D721Med (cell line): ENCODE measurements around the gene EIF2B5.
"Not testable (repeated sequence)": the region's sequence is repeated elsewhere in the genome, so short reads cannot be mapped to it uniquely, and the experiment has no call there.

Experiments used
- DNase-seq: peaks from one replicate; pipeline ENCODE4 v3.0.0; 2011; ENCODE audit warnings: low spot score; ENCODE audit not compliant: insufficient read length
- FAIRE-seq: peaks from 2 replicates; lab custom pipeline; 2011; peaks lifted over from hg19 to GRCh38; lab: Jason Lieb, UNC
- CTCF ChIP-seq: IDR thresholded peaks from 2 replicates; pipeline ENCODE4 v1.5.1; 2012; ENCODE audit warnings: mild to moderate bottlenecking, control low read depth; ENCODE audit not compliant: insufficient read depth; ENCODE audit errors: missing control alignments

The EIF2B5 gene

GRCh38 chr3:184110316-184110725 is 24.8 kb upstream of the EIF2B5 start:
- FAIRE-seq (no peak), DNase-seq (no peak)
- TF ChIP-seq CTCF, result no peak

GRCh38 chr3:184116017-184116416 is 19.1 kb upstream of the EIF2B5 start:
- DNase-seq (no peak), FAIRE-seq (no peak)
- TF ChIP-seq CTCF, result no peak

DNA sequence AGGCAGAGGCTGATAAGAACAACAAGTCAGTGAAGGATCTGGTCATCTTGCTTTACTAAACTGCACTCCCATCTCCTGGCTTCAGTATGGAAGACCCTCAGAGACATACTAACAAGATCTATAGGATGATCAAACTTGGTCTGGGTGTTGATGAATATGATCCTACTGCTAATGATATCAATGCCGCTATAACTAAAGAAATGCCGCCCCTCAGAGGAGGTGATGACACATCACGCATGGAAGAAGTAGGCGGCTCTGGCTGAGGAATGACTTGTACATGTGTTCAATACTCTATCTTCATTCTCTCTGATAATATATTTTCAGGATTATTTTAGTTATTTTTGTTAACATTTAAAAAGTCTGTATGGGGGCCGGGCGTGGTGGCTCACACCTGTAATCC is 17.5 kb upstream of the EIF2B5 start:
- FAIRE-seq (no peak), DNase-seq (no peak)
- TF ChIP-seq CTCF, result peak; percentile 52

- DNase-seq, FAIRE-seq: not testable (repeated sequence)
These were observed 14.1 kb upstream of the EIF2B5 start for GRCh38 chr3:184121031-184121430.

DNA sequence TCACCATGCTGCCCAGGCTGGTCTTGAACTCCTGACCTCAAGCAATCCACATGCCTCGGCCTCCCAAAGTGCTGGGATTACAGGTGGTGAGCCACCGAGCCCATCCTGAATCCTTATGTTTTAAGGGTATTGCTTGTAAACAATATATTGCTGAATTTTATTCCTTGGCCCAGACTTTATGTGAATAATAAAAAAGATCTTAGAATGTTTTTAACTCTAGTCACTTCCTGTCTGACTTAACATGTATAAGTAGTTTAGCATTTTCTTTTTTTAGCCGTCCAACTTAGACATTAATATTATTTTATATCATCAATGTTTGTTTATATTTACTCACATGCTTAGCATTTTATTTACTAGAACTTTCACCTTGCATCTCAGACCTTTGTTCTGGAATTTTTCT is 9.2 kb upstream of the EIF2B5 start:
- no peak for TF ChIP-seq CTCF
- no peak for FAIRE-seq

DNA sequence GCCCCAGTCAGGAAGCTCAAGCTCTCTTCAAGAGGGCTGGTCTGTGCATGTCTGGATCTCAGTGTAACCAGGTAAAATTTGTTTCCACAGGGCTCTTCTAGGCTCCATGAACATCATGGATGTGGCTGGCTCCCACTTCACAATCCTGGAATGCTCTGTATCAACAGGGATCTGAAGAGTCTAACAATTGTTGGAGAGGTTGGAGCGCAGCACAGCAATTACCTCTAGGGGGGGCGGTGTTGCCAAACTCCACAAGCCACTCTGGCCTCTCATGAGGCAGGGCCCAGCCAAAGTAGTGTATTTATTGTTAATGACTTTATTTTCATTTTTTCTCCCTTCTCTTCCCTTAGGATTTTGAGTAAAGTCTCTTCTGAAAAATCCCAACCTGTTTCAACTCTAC is 6.1 kb upstream of the EIF2B5 start:
- no peak for FAIRE-seq
- peak; percentile 28 for TF ChIP-seq CTCF
- DNase-seq, result no peak

More for the DNA sequence above, 9.2 kb upstream of the EIF2B5 start:
- no peak for DNase-seq

DNA sequence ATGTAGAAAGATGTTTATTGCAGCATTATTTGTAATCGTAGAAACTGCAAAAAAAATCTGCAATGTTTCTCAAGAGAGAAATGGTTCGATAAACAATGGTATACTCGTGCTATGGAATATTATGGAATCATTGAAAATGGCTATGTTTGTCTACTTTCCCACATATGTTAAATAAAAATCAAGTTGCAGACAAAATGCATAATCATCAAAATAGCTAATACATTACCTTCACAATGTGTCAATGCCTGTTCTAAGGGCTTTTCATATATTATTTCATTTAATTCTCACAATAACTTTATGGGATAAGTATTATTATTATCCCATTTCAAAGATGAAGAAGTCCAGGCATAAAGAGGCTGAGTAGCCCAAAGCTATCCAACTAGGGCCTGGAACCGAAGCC is 2.2 kb upstream of the EIF2B5 start:
- DNase-seq, result no peak
- no peak for FAIRE-seq
- no peak for TF ChIP-seq CTCF
